A673 (cell line): ENCODE measurements around the gene MSI2. TPM values are rescaled to one million over a fixed set of nuclear protein-coding genes. Genes with fewer than 3 reads are reported as not detected.

ENCODE experiments used
- BruUV-seq: library from RNA; stranded (reverse); fragments of 400-500 nt; replicated peaks from 2 replicates; lab custom pipeline; 2021; lab: Mats Ljungman, UMichigan
- CTCF ChIA-PET: fragments of 300-600 bp; sonication (Branson Sonifier 250); formaldehyde crosslinking; loops from one replicate; lab custom pipeline; 2022; ENCODE audit warnings: antibody characterized with exemption; lab: Charles Lee
- POLR2A ChIA-PET: fragments of 300-600 bp; sonication (Branson Sonifier 250); formaldehyde crosslinking; loops from one replicate; lab custom pipeline; 2022; ENCODE audit warnings: antibody characterized with exemption; ENCODE audit not compliant: low non-redundant PET; lab: Charles Lee
- DNase-seq: peaks from one replicate; pipeline ENCODE4 v3.0.0-alpha.2; 2015; ENCODE audit warnings: low spot score
- H3K27ac ChIP-seq: fragments of 200-600 bp; sonication (generic); 2 replicates; pipeline ENCODE4 v1.5.1; 2016; ENCODE audit warnings: mixed run types, low read depth, mild to moderate bottlenecking, mixed read lengths, antibody characterized with exemption, low read length; ENCODE audit not compliant: poor library complexity, severe bottlenecking
- H3K27me3 ChIP-seq: fragments of 200-600 bp; sonication (generic); replicated peaks from 2 replicates; pipeline ENCODE4 v1.6.1; 2017; ENCODE audit warnings: mixed run types, low read depth, mild to moderate bottlenecking, mixed read lengths, antibody characterized with exemption, low read length; ENCODE audit not compliant: insufficient read depth, poor library complexity
- H3K36me3 ChIP-seq: fragments of 200-600 bp; sonication (generic); 2 replicates; pipeline ENCODE4 v1.6.1; 2016; ENCODE audit warnings: mixed run types, mild to moderate bottlenecking, mixed read lengths, antibody characterized with exemption, low read length; ENCODE audit not compliant: insufficient read depth, poor library complexity, severe bottlenecking
- H3K4me1 ChIP-seq: fragments of 200-600 bp; sonication (generic); 2 replicates; pipeline ENCODE4 v1.6.1; 2017; ENCODE audit warnings: mixed run types, mild to moderate bottlenecking, mixed read lengths, antibody characterized with exemption, low read length; ENCODE audit not compliant: insufficient read depth, poor library complexity, severe bottlenecking
- H3K4me3 ChIP-seq: fragments of 200-600 bp; sonication (generic); 2 replicates; pipeline ENCODE4 v1.5.1; 2016; ENCODE audit warnings: low read depth, mixed run types, mild to moderate bottlenecking, mixed read lengths, low read length; ENCODE audit not compliant: poor library complexity, severe bottlenecking
- H3K9me3 ChIP-seq: fragments of 200-600 bp; sonication (generic); 2 replicates; pipeline ENCODE4 v1.6.1; 2016; ENCODE audit warnings: mixed run types, low read depth, mild to moderate bottlenecking, mixed read lengths, antibody characterized with exemption, low read length; ENCODE audit not compliant: poor library complexity, severe bottlenecking
- CTCF ChIP-seq: fragments of 300-800, 200-600 bp; sonication (generic); conservative IDR thresholded peaks from 2 replicates; pipeline ENCODE4 v1.5.1; 2017; ENCODE audit warnings: low read depth, mild to moderate bottlenecking, antibody characterized with exemption, low read length, moderate library complexity, mixed read lengths
- EZH2 ChIP-seq: fragments of 200-600 bp; sonication (generic); IDR thresholded peaks from 2 replicates; pipeline ENCODE4 v1.6.1; 2017; ENCODE audit warnings: borderline replicate concordance, low read depth, mild to moderate bottlenecking, mixed read lengths, antibody characterized with exemption, low read length; ENCODE audit not compliant: poor library complexity, severe bottlenecking
- intact Hi-C: fragments of 100-400 bp; cut with micrococcal nuclease; formaldehyde crosslinking; loops from one replicate; pipeline ENCODE4 v1.10.0; 2022; ENCODE audit not compliant: unreplicated experiment
- total RNA-seq: library from RNA; stranded (reverse); gene quantifications from 2 replicates; pipeline ENCODE4 v1.2.3, GENCODE V29; 2021

MSI2 gene
- total RNA-seq, 1 experiment from 2014 or later = 108 TPM

GRCh38 chr17:57640079-57640478 lies 383.8 kb downstream of the MSI2 start:
- no peak for DNase-seq
- ChIA-PET CTCF (no interaction called here), POLR2A (no interaction called here)
- BruUV-seq = no TSS peak
- no peak for TF ChIP-seq CTCF
- TF ChIP-seq EZH2 = no peak
- H3K27ac ChIP-seq = no peak overlapping the region
- H3K4me1 ChIP-seq = no peaks in the 10 kb centered on the region
- no peaks in the 10 kb centered on the region for H3K36me3 ChIP-seq
- no peak overlapping the region for H3K4me3 ChIP-seq
- no peaks in the 10 kb centered on the region for H3K9me3 ChIP-seq
- intact Hi-C loops = no loop called here
- no peaks in the 10 kb centered on the region for H3K27me3 ChIP-seq

GRCh38 chr17:57641761-57642160 lies 385.4 kb downstream of the MSI2 start:
- H3K27me3 ChIP-seq = no peaks in the 10 kb centered on the region
- H3K4me1 ChIP-seq = no peaks in the 10 kb centered on the region
- H3K9me3 ChIP-seq = no peaks in the 10 kb centered on the region
- no peaks in the 10 kb centered on the region for H3K36me3 ChIP-seq
- no peak for DNase-seq
- no TSS peak for BruUV-seq
- H3K4me3 ChIP-seq = no peak overlapping the region
- intact Hi-C loops = no loop called here
- ChIA-PET CTCF (no interaction called here), POLR2A (no interaction called here)
- no peak for TF ChIP-seq CTCF
- TF ChIP-seq EZH2 = no peak
- no peak overlapping the region for H3K27ac ChIP-seq

- H3K36me3 ChIP-seq = no peaks in the 10 kb centered on the region
- H3K9me3 ChIP-seq = no peaks in the 10 kb centered on the region
- TF ChIP-seq CTCF (no peak), EZH2 (no peak)
- H3K4me3 ChIP-seq = no peak overlapping the region
- H3K27me3 ChIP-seq = no peaks in the 10 kb centered on the region
- no peaks in the 10 kb centered on the region for H3K4me1 ChIP-seq
- CTCF ChIA-PET = no interaction called here
- POLR2A ChIA-PET = no interaction called here
- no peak overlapping the region for H3K27ac ChIP-seq
- DNase-seq = no peak
- BruUV-seq = no TSS peak
- intact Hi-C loops = no loop called here
These were observed 386.7 kb downstream of the MSI2 start for GRCh38 chr17:57643062-57643461.
